Cardiac muscle cell (in vitro differentiated cells and primary cell): ENCODE measurements around the gene ESRP2. TPM values are rescaled to one million over a fixed set of nuclear protein-coding genes. Genes with fewer than 3 reads are reported as not detected.

ENCODE experiments used
- DNase-seq, 2 donors: peaks; one replicate each; pipeline versions ENCODE4 v3.0.0 to v3.0.0-alpha.2; 2010 to 2017; ENCODE audit warnings: low read depth in 1 of 2, low spot score in 1 of 2
- H3K27ac ChIP-seq: fragments of 200-600 bp; sonication (generic); 2 replicates; pipeline ENCODE4 v1.5.1; 2016
- H3K27me3 ChIP-seq: fragments of 200-600 bp; sonication (generic); 2 replicates; pipeline ENCODE4 v1.6.0; 2016; ENCODE audit warnings: control low read depth
- H3K36me3 ChIP-seq: fragments of 200-600 bp; sonication (generic); 2 replicates; pipeline ENCODE4 v1.5.1; 2016; ENCODE audit warnings: control low read depth
- H3K4me1 ChIP-seq: fragments of 200-600 bp; sonication (generic); 2 replicates; pipeline ENCODE4 v1.8.1; 2017; ENCODE audit warnings: low read depth, mild to moderate bottlenecking, mixed run types
- H3K4me3 ChIP-seq: fragments of 200-600 bp; sonication (generic); 2 replicates; pipeline ENCODE4 v1.5.1; 2016; ENCODE audit warnings: mild to moderate bottlenecking
- H3K9me3 ChIP-seq: fragments of 200-600 bp; sonication (generic); 2 replicates; pipeline ENCODE4 v1.5.1; 2017; ENCODE audit warnings: low read depth, mild to moderate bottlenecking, control low read depth
- polyA plus RNA-seq: library from polyadenylated mRNA; unstranded; fragments of >200 nt; fragmentation: Nextera tagmentation; extraction: Ambion mirVana; gene quantifications from 2 replicates; pipeline ENCODE4 v1.2.1, GENCODE V29; 2016
- total RNA-seq: library from RNA; depleted of rRNA; stranded (reverse); fragments of >200 nt; gene quantifications from 2 replicates; pipeline ENCODE4 v1.2.3, GENCODE V29; 2016
- TF ChIP-seq, protein P1 (sequence below): IDR thresholded peaks from 2 replicates; pipeline ENCODE4 v1.5.1; 2012; ENCODE audit warnings: low read depth, mild to moderate bottlenecking, low read length

Gene ESRP2
- total and polyA plus RNA-seq, 2 experiments from 2014 or later: 1.8 to 2.8 TPM

DNA sequence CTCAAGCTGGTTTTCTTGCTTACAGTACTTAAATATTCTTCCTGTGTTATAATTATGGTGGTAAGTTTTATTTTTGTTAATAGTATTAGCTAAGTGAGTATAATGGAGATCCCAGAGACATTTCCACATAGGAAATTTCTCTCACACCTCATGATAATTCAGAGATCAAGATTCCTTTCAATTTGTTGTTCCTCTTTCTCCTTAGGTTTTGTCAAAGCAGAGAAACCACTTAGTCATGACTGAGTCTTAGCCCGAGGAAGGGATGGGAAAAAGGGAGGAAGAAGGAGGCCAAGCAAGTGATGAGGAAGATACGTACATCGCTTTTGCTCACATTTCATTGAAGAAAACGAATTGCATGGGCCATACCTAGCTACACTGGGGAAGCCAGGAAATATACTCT, 18.4 kb downstream of the ESRP2 start:
- DNase-seq: no peak
- Histone ChIP-seq H3K27ac (no peak overlapping the region), H3K36me3 (no peaks in the 10 kb centered on the region), H3K9me3 (no peaks in the 10 kb centered on the region), H3K4me3 (no peak overlapping the region), H3K27me3 (no peaks in the 10 kb centered on the region), H3K4me1 (no peaks in the 10 kb centered on the region)
- TF ChIP-seq, protein P1, sequence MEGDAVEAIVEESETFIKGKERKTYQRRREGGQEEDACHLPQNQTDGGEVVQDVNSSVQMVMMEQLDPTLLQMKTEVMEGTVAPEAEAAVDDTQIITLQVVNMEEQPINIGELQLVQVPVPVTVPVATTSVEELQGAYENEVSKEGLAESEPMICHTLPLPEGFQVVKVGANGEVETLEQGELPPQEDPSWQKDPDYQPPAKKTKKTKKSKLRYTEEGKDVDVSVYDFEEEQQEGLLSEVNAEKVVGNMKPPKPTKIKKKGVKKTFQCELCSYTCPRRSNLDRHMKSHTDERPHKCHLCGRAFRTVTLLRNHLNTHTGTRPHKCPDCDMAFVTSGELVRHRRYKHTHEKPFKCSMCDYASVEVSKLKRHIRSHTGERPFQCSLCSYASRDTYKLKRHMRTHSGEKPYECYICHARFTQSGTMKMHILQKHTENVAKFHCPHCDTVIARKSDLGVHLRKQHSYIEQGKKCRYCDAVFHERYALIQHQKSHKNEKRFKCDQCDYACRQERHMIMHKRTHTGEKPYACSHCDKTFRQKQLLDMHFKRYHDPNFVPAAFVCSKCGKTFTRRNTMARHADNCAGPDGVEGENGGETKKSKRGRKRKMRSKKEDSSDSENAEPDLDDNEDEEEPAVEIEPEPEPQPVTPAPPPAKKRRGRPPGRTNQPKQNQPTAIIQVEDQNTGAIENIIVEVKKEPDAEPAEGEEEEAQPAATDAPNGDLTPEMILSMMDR: no peak

DNA sequence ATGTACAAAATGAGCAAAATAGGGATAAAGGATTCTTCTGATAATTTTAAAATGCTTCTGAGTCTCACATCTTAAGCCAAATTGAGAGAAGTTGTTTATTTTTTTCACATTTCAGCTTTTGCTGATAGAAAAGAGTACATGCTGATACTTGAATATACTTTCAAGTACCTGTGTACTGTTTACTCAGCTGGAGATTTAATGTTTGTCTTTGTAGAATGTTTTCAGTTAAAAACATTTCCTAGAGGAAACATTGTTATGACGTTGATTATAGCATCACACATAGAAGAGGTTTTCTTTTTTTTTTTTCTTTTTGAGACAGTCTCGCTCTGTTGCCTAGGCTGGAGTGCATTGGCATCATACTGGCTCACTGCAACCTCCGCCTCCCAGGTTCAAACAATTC, 19.7 kb downstream of the ESRP2 start:
- Histone ChIP-seq H3K4me3 (no peak overlapping the region), H3K36me3 (no peaks in the 10 kb centered on the region), H3K4me1 (no peaks in the 10 kb centered on the region), H3K9me3 (no peaks in the 10 kb centered on the region), H3K27ac (no peak overlapping the region), H3K27me3 (no peaks in the 10 kb centered on the region)
- no peak for DNase-seq
- TF ChIP-seq, protein P1: no peak

DNA sequence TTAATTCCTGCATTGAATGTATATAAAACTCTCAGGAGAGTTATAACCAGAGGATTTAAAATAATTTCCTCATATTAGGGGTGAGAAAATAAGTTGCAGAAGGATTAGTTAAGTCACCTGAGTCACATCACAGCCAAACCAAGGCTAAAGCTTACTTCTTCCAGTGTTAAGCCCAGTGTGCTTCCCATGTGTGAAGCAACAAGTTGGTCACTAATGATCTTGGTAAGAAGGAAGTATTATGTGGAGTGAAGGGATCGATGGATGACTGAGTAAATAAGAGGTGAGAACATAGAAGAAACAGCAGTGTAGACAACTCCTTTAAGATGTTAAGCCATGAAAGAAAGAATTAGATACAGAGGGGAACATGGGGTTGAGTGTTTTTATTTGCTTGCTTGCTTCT, 20.6 kb downstream of the ESRP2 start:
- H3K4me1 ChIP-seq: no peaks in the 10 kb centered on the region

DNA sequence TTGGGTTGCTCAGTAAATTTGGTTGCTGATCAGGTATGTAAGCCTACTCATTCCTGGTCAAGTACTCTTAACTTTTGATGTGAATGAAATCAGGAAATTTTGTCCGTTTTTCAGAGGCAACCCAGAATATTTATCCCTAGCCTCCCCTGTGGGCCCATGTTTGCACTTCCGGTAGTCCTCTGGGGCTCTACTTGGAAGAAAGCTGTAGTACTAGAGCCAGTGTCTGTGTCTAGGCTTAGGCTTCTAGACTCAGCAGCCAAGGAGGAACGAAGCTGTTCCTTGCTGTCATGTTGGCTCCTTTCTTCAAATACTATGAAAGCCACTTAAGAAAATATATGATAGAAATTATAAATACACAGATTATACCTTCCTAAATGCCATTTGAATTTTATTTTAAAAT, 21.2 kb downstream of the ESRP2 start:
- TF ChIP-seq, protein P1: no peak
- Histone ChIP-seq H3K27ac (no peak overlapping the region), H3K4me3 (no peak overlapping the region), H3K4me1 (no peaks in the 10 kb centered on the region), H3K36me3 (no peaks in the 10 kb centered on the region), H3K27me3 (no peaks in the 10 kb centered on the region), H3K9me3 (no peaks in the 10 kb centered on the region)
- no peak for DNase-seq

More for the DNA sequence above, 20.6 kb downstream of the ESRP2 start:
- TF ChIP-seq, protein P1: no peak
- no peaks in the 10 kb centered on the region for H3K9me3 ChIP-seq
- H3K27ac ChIP-seq: no peak overlapping the region
- DNase-seq: no peak
- no peak overlapping the region for H3K4me3 ChIP-seq
- no peaks in the 10 kb centered on the region for H3K27me3 ChIP-seq
- H3K36me3 ChIP-seq: no peaks in the 10 kb centered on the region

DNA sequence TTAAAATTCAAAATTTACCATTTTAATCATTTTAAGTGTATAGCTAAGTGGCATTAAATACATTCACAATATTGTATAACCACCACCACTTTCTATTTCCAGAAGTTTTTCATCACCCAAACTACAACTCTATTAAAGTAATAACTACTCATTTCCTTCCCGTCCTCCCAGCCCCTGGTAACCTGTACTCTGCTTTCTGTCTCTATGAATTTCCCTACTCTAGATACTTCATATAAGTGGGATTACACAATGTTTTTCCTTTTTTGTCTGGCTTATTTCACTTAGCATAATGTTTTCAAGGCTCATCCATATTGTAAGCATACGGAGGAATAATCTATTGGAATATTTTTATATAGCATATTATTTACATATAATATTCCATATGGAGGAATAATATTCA, 29.7 kb downstream of the ESRP2 start:
- H3K36me3 ChIP-seq: no peaks in the 10 kb centered on the region
- DNase-seq: no peak
- H3K4me1 ChIP-seq: no peaks in the 10 kb centered on the region
- TF ChIP-seq, protein P1: no peak
- H3K4me3 ChIP-seq: no peak overlapping the region
- H3K27ac ChIP-seq: no peak overlapping the region
- no peaks in the 10 kb centered on the region for H3K9me3 ChIP-seq
- H3K27me3 ChIP-seq: no peaks in the 10 kb centered on the region

DNA sequence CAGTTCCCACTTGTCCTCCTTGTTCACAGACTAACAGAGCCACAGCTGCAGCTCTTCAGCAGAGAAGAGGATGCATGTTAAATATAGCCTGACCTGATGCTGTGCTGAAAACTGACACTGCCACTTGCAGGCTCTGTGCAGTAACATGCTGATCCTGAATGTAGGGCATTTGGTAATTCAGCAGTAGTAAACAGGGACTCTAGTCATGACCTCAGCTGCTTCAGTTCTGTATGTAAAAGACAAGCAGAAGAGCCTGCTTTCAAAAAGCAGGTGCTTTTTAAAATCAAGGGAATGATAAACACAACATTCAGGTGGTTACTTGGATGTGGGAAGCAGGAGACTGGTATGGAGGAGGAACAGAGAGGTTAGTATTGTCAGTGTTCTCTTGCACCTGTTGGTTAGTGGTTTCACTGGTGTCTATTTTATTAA, 33.8 kb downstream of the ESRP2 start:
- Histone ChIP-seq H3K4me3 (no peak overlapping the region), H3K36me3 (no peaks in the 10 kb centered on the region), H3K27me3 (no peaks in the 10 kb centered on the region), H3K4me1 (peaks cover 10% of the 10 kb centered on the region), H3K9me3 (no peaks in the 10 kb centered on the region), H3K27ac (peak overlapping the region; percentile 7)
- peak; percentile 8 to 70 for DNase-seq
- TF ChIP-seq, protein P1: no peak
